ENCODE results near the gene IQGAP1. TPM values are rescaled to one million over a fixed set of nuclear protein-coding genes. Genes with fewer than 3 reads are reported as not detected.

The IQGAP1 gene
- total RNA-seq, 1 experiment from 2014 or later = 106 TPM

- TF ChIP-seq JUN (CRISPR knock-in tag; IDR thresholded peaks at IDR 0.05) (no peak), ATF3 (CRISPR knock-in tag; conservative IDR thresholded peaks at IDR 0.05) (no peak), TCF7 (CRISPR knock-in tag; IDR thresholded peaks at IDR 0.05; ENCODE audit: low read depth) (no peak), ZNF263 (CRISPR knock-in tag; IDR thresholded peaks at IDR 0.05; ENCODE audit: low read depth) (no peak), CTCF (IDR thresholded peaks at IDR 0.05) (no peak), SP1 (CRISPR knock-in tag; conservative IDR thresholded peaks at IDR 0.05) (0 out of 2 replicates have a peak, but pooled peaks have one; percentile 1), TP53 (CRISPR knock-in tag; IDR thresholded peaks at IDR 0.05) (no peak), CDX4 (CRISPR knock-in tag; IDR thresholded peaks at IDR 0.05; ENCODE audit: borderline replicate concordance) (no peak), HMGXB4 (CRISPR knock-in tag; IDR thresholded peaks at IDR 0.05) (0 out of 2 replicates have a peak, but pooled peaks have one; percentile 56), ZNF423 (CRISPR knock-in tag; IDR thresholded peaks at IDR 0.05) (no peak), ZNF232 (CRISPR knock-in tag; IDR thresholded peaks at IDR 0.05) (no peak), ZSCAN18 (CRISPR knock-in tag; IDR thresholded peaks at IDR 0.05) (no peak), SOX15 (CRISPR knock-in tag; IDR thresholded peaks at IDR 0.05) (no peak), ZMAT4 (CRISPR knock-in tag; IDR thresholded peaks at IDR 0.05) (no peak), ERG (CRISPR knock-in tag; IDR thresholded peaks at IDR 0.05) (no peak), E2F5 (CRISPR knock-in tag; IDR thresholded peaks at IDR 0.05) (no peak), ATF1 (CRISPR knock-in tag; IDR thresholded peaks at IDR 0.05) (no peak), GABPB1 (CRISPR knock-in tag; IDR thresholded peaks at IDR 0.05) (0 out of 2 replicates have a peak, but pooled peaks have one; percentile 3), ZNF219 (CRISPR knock-in tag; IDR thresholded peaks at IDR 0.05; ENCODE audit: borderline replicate concordance) (no peak), STAT6 (CRISPR knock-in tag; conservative IDR thresholded peaks at IDR 0.05; ENCODE audit: low read depth) (no peak), ZNF425 (CRISPR knock-in tag; conservative IDR thresholded peaks at IDR 0.05) (no peak)
Observed at GRCh38 chr15:90388462-90389380, 679 bp downstream of the IQGAP1 start (continued).

Data from WTC11 (cell line).